ENCODE data around the gene FPGS.
"Not testable (repeated sequence)": the region's sequence is repeated elsewhere in the genome, so short reads cannot be mapped to it uniquely, and the experiment has no call there.

Gene FPGS, protein sequence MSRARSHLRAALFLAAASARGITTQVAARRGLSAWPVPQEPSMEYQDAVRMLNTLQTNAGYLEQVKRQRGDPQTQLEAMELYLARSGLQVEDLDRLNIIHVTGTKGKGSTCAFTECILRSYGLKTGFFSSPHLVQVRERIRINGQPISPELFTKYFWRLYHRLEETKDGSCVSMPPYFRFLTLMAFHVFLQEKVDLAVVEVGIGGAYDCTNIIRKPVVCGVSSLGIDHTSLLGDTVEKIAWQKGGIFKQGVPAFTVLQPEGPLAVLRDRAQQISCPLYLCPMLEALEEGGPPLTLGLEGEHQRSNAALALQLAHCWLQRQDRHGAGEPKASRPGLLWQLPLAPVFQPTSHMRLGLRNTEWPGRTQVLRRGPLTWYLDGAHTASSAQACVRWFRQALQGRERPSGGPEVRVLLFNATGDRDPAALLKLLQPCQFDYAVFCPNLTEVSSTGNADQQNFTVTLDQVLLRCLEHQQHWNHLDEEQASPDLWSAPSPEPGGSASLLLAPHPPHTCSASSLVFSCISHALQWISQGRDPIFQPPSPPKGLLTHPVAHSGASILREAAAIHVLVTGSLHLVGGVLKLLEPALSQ

DNA sequence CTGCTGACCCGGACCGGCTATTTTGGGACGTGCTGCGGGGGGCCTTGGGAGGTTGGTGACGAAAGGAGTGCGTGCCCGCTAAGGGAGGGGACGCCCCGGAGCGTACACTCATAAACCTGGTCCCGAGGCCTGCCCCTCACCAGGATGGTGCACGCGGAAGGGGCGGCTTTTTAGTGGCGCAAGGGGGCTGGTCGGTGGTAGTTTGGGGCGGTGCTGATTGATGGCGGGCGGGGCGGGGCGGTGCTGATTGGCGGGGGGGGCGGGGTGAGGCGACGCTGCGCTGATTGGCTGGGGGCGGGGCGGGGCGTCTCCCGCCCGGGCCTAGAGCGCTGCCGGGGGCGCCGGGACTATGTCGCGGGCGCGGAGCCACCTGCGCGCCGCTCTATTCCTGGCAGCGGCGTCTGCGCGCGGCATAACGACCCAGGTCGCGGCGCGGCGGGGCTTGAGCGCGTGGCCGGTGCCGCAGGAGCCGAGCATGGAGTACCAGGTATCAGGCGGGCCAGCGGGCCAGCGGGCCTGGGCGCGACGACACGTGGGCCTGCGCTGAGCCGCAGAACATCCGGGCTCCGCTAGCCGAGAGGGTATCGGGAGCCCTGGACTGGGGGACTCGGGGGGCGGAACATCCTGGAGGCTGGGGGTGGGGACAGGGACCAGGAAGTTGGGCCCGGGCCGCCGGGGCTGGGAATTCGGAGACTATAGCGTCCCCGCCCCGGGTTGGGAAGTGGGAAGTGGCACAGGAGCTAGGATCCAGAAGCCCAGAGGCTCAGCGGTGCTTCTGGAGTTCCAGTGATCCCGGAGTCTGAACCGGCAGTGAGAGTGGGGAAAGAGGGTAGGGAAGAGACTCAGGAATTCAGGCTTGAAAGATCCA lies at the start of gene FPGS:
TSS of gene FPGS (plus strand) at position 307 of the 868 bp plus-strand sequence. CDS start at position 350, 43 bp downstream.
- peak; percentile 71 for DNase-seq (ENCODE audit: low read depth)

DNA sequence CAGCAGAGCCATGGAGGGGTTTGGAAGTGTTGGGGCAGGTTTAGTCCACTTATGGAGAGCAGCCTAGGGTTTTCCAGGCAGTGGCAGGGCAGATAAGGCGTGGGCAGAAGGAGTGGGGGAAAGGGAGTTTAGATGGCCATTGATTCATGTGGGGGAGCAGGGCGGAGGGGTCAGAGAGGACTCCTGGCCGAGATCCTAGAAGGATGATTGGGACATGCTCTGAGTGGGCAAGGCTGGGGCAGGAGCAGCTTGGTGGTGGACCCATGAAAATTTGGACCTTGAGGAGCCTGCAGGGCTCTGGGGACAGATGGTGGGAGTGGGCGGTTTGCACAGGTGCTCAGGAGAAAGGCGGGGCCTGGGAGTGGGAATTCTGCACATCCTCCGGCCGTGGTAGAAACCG lies 49.5 kb upstream of the FPGS start:
- DNase-seq (ENCODE audit: low read depth), result no peak

DNA sequence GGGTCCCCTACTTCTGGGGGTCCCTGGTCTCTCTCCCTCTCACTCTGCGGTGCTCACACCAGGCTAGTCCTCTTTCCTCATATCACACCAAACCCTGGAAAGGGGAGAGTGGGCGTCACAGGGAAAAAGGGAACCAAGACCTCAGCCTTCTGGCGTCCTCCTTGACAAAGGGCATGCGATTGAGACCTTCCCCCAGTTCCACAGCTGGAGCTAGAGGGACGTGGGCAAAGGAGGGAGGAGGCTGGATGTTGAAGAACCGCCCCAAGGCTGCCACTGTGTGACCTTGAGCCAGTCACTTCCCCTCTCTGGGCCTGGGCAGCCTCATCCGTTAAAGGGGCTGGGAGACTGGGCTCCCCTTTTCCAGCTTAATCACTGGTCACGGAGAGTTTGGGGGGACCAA lies 49.1 kb upstream of the FPGS start:
- no peak for DNase-seq (ENCODE audit: low read depth)

DNA sequence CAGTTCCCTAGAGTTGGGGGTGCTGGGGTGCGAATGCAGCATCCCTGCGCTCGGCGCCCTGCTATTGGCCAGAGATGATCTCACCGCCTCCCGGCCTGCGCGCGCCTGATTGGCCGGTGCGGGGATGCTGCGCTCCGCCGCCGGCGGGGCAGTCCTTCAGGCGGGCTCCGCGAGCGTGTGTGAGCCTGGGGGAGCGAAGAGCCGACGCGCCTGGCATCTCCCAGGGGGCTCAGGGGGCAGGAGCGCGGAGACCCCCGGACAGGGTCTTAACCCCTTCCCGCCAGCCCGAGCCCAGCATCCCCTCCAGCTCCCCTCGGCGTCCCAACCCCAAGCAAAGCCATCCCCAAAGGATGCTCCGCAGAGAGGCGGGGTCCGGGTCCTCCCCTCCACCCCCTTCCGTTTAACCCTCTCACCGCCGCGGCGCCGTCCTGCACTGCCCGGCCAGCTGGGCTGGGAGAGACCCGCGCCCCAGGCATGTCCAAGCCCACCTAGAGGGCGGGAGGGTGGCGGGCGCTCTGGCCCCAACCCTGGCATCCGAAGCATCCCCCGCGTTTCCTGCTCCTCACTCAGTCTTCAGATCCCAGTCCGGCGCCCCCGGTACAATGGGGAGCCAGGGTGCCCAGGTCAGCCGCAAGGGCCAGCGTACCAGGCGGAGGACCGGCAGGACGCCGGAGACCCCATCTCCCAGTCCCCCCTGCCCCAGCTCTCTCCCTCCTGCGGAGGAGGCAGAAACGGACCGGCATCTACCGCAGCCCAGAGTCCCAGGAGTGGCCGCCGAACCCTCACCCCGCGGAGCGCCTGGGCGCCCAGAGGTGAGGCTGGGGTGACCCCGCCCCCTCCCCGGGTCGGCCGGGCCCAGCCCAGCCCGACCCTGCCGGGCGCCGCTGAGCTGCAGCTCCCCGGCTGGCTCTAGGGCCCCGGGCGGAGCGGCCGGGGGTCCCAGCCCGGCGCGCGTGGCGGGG lies 48.3 kb upstream of the FPGS start:
- DNase-seq (ENCODE audit: low read depth), result no peak

DNA sequence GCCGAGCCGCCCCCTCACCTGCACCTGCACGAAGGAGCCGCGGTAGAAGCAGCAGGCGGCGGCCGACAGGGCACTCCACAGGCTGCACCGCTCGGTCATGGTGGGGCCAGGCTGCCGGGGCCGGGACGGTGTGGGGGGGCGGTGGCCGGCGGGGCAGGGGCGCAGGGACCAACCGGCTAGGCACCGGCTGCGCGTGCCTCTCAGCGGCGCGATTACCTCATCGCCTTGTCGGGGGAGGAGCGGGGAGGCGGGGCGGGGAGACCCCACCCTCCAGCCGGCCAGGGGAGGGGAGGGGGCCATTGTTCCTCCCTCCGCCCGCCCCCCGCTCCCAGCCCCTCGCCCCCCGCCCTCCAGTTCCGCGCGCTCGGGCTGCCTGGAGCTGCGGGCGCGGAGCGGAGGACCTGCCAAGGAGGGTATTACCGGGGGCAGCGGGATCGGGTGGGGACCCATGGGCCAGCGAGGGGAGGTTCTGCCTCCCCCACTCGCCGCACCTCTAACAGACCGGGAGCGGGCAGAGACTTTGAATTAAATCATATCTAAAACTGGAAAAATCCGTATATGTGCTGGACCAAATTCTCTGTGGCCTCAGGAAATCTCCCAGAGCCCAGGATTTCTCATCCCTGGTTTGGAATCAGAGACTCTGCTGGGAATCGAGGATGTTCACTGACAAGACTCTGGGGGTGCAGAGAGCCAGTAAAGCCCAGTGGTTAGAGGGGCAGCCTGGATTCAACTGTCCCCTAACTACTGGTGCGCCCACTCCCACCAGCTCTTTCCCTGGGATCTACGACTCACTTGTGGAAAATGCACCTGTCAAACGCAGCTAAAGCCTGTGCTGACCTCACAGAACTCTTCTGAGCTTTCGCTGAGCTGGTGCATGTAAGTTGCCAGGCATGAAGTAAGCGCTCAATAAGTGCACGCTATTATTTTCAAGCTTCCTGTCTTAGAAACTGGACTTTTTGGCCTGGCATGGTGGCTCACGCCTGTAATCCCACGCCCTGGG lies 47.3 kb upstream of the FPGS start:
- no peak for DNase-seq (ENCODE audit: low read depth)

DNA sequence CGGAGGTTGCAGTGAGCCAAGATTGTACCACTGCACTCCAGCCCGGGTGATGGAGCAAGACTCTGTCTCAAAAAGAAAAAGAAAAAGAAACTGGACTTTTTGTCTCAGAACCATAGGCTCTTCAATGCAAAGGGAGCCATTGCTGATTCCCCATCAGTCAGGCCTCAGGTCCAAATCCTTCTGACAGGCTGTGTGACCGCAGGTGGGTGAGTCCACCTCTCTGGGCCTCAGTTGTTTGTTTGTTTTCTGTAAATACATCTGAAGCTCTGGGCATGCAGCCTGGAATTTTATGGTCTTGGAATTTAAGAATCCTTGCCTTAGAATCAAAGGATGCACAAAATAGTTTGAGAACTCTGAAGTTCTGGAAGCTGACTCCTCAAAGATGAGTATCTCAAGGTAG lies 46.4 kb upstream of the FPGS start:
- DNase-seq (ENCODE audit: low read depth), result no peak

DNA sequence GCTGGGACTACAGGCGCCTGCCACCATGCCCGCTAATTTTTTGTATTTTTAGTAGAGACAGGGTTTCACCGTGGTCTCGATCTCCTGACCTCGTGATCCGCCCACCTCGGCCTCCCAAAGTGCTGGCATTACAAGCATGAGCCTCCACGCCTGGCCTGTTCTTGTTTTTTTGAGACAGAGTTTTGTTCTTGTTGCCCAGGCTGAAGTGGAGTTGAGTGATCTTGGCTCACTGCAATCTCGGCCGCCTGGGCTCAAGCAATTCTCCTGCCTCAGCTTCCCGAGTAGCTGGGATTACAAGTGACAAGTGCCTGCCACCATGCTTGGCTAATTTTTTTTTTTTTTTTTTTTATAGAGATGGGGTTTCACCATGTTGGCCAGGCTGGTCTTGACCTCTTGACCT lies 45.9 kb upstream of the FPGS start:
- not testable (repeated sequence) for DNase-seq (ENCODE audit: low read depth)

DNA sequence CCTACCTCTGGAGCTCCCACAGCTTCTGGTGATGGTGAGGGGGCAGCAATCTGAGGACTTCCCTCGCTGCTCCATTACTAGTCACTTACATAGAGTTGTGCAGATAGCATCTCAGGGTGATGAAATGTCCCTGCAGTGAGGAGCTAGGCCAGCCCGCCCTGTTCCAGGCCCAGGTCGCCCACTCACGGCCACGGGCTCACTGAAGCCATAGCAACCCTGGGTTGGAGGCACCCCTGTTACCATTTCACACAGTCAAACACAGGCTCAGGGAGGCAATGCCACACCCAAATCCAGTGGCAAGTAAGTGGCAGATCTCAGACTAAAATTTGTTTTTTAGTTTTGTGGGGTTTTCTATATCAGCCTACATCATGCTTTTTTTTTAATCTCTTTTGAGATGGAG lies 43.8 kb upstream of the FPGS start:
- DNase-seq (ENCODE audit: low read depth), result no peak

DNA sequence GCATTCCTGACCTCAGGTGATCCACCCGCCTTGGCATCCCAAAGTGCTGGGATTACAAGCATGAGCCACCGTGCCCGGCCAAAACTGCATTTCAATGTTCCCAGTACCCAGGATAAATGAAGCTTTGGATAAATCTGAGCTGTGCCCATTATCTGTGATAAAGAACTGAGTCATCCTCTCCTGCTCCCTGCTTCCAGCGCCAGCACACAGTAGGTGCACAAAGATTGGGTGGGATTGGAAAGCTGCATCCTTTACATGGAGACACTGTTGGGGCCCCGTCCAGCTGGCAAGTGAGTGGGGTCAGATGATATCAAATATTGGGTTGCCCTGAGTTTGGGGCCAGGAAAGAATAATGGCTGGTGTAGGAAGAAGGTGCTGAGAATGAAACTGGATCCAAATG lies 41.6 kb upstream of the FPGS start:
- no peak for DNase-seq (ENCODE audit: low read depth)

DNA sequence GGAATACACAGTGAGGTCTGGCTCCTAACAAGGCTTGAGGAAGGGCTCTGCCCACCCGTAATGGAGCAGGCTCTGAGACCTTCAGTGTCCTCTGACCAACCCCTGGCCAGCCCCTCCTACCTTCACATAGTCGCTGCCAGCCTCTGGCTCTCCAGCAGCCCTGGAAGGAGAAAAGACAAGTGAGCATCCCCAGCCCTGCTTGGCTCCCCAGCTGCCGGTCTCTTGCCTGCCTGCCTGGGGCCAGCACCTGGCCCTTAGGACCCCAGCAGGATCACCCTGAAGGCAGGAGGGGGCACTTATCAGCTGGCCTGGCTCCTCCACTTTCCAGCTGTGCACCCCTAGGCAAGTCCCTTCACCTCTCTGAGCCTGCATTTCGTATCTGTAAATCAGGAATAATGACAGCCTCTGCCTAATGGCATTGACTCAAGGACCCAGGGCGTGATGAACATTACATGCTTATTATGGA lies 41.2 kb upstream of the FPGS start:
- no peak for DNase-seq (ENCODE audit: low read depth)

DNA sequence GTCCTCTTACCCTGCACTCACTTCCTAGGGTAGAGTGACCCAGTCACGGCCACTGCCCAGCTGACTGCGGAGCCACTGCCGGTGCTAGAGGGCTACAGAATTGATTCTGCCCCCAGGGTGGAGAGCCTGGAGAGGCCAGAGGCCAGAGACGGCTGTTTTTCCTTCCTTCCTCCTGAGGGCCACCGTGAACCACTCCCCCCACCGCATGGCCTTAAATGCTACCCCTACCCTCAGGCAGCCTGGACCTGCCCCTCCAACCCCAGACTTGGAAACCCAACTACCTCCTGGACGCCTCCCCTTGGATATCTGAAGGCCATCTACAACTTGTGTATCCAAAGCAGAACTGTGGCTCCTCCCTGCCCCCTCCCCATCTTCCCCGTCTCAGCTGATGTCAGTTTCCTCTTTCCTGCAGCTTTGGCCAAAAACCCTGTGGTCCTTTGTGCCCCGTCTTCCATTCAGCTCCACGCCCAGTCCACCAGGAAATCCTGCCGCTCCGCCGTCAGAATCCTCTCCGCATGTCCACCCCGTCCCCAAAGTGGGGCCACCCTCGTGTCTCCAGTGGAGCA lies 40.5 kb upstream of the FPGS start:
- no peak for DNase-seq (ENCODE audit: low read depth)

DNA sequence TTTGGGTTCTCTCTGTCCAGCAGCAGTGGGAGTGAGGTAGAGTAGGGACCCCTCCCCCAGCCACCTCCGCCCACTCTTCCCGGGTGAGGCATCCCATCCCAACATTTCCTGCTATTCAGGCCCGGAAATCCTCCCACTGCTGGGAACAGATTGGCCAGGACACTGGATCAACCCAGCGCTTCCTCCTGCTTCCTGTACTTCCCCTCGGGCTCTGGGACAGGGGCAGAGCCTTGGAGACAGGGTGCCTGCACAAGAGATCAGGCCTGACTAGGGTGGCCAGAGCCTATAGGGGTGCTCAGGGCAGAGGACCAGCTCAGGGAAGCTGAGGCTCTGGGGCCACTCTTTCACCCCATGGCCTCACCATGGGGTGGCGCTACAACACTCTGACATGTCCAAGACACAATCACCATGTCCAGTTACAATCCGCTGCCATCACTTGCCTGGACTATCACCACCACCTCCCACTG lies 38.7 kb upstream of the FPGS start:
- DNase-seq (ENCODE audit: low read depth), result no peak

DNA sequence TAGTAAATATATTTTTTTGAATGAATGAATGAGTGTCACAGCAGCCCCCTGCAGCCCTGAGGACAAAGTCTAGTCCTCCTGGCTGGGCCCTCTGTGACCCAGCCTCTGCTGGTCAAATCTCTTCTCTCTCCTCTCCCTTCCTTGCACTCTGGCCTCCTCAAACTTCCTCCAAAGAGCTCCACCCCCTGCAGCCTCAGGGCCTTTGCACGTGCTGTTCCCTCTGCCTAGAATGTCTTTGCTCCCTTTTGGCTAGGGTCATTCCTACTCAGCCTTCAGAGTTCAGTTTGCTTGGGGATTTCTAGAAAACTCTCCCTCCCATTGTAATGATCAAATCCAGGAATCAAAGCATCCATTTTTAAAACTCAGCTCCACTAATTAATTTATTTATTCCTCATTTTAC lies 37.3 kb upstream of the FPGS start:
- DNase-seq (ENCODE audit: low read depth), result no peak

DNA sequence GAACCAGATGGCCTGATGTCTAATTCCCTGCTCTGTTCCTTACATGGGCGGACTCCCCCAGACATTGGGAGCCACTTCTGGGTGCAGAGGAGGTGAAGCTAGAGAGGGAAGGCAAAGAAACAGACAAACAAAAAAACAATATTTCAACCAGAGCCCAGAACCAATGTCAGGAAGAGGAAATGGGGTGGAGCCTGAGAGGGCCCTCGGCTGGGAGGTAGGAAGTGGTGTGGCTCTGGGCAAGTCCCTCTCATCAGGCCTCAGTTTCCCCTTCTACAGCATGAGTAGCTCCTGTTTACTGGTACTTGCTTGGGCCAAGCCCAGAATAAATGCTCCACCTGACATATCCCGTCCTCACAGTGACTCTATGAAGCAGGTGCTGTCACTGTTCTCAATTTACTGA lies 35.3 kb upstream of the FPGS start:
- DNase-seq (ENCODE audit: low read depth), result no peak

DNA sequence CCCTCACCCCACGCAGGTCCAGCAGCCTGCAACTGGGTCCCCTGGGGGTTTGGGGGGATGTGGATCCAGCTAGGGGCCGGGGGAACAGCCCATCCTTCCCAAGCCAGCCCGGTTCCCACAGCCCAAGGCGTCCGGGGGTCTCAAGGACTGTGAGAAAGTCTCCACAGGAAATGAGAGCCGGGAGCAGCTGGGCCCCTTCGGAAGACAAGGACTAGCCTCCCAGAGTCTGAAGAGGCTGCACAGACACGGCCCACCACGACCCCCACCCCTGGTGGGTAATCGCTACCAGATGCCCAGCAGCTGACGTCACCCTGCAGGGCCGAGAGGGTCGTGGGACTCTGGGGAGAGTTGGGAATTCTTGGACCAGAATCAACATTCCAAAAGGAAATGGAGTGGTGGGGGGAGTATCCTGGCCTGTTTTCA lies 34.8 kb upstream of the FPGS start:
- no peak for DNase-seq (ENCODE audit: low read depth)

DNA sequence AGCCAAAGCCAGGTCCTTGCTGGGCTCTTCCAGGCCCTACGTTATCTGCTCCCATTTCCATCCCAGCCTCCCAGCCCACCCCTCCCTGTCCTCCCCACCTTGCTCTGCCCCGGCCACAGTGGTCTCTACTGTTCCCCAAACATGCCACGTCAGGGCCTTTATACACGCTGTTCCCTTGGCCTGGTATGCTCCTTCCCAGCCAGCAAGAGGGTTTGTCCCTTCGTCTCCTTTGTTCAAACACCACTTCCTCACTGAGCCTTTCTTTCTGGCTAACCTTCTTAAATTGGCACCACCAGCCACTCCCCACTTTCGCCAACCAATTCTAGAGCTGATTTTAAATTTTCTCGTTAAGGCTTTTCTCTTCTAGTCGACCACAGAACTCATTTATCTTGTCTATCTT lies 34.0 kb upstream of the FPGS start:
- DNase-seq (ENCODE audit: low read depth), result no peak

DNA sequence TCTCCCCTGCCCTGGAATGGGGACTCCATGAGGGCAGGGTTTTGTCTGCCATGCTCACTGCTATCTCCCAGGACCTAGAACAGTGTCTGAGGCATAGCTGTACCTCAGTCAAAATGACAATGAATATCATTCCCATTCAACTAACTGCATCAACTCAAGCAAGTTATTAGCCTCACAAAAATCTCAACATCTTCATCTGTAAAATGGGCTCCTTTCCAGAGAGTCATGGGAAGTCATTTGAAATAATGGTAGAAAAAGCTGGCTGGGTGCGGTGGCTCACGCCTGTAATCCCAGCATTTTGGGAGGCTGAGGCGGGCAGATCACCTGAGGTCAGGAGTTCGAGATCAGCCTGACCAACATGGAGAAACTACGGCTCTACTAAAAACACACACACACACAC lies 33.6 kb upstream of the FPGS start:
- no peak for DNase-seq (ENCODE audit: low read depth)

DNA sequence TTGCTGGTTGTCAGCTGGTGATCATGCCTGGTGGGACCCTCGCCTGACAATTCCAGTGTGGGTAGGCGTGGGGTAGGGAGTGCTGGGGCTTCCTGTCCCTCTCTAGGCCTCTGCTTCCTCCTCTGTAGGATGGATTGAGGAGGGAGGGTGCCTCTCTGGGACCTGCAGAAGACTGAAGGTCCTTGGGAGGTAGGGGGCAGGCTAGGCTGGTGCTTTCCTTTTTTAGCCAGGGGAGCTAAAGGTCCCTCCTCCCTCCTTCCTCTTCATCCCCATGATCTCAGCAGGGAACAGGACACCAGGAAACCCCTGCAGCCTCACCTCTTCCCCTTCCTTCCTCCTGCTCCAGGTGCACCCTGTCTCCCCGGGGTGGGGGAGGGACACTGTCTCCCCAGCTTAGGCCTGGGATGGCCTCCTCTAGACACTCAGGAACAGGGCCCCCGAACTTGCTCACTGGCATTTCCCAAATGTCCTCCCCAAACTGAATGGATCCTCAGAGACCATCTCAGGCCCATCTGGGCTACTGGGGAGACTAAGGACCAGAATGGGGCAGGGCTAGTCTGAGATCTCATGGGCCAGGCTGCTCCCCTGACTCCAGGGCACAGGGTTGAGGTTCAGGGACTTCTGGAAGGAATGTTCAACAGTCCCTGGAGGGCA lies 32.6 kb upstream of the FPGS start:
- no peak for DNase-seq (ENCODE audit: low read depth)

DNA sequence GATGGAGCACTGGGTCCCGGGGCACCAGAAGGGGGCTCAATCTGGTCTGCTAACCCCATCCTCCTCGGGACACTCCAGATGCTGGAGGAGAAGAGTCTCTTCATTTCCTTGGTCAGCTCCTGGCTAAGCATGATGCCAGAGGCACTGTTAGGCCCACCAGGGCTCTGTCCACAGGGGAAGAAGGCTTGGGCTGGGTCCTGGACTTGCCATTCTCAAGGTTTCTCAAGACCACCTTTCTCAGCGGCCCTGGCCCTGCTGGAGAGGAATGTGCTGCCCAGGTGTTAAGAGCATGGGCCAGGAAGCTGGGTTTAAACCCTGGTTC lies 32.1 kb upstream of the FPGS start:
- no peak for DNase-seq (ENCODE audit: low read depth)
